Colonic mucosa (tissue), 4 donors: ENCODE results near the gene AP1B1. TPM values are rescaled to one million over a fixed set of nuclear protein-coding genes. Genes with fewer than 3 reads are reported as not detected.

Experiments
- DNase-seq: peaks from one replicate; pipeline ENCODE4 v3.0.0-alpha.2; 2020
- H3K27ac ChIP-seq: fragments of 200-600 bp; one replicate; pipeline ENCODE4 v1.8.0; 2021
- H3K27me3 ChIP-seq: fragments of 200-600 bp; one replicate; pipeline ENCODE4 v1.8.0; 2021
- H3K36me3 ChIP-seq: fragments of 200-600 bp; one replicate; pipeline ENCODE4 v1.8.0; 2021
- H3K4me1 ChIP-seq: fragments of 200-600 bp; one replicate; pipeline ENCODE4 v1.8.0; 2021; ENCODE audit warnings: mild to moderate bottlenecking
- H3K4me3 ChIP-seq: fragments of 200-600 bp; one replicate; pipeline ENCODE4 v1.8.0; 2021
- H3K9ac ChIP-seq, 2 donors: one replicate each; pipeline ENCODE4 v1.7.0; 2013; ENCODE audit warnings: control low read depth in 2 of 2, low read depth in 2 of 2, low read length in 2 of 2
- H3K9me3 ChIP-seq: fragments of 200-600 bp; one replicate; pipeline ENCODE4 v1.8.0; 2021
- intact Hi-C: fragments of 100-400 bp; cut with DNase I; formaldehyde crosslinking; loops from one replicate; pipeline ENCODE4 v1.14.1; 2022
- total RNA-seq, 2 donors: library from RNA; stranded (reverse); fragmentation: NEBNext Ultra II Directional in 1 of 2; extraction: Animal tissue kit (Norgen Biotek cat#: 25700) in 1 of 2; gene quantifications; one replicate each; pipeline ENCODE4 v1.2.1, GENCODE V29; 2021
- TF ChIP-seq, protein P1 (sequence below): fragments of 200-600 bp; IDR thresholded peaks from one replicate; pipeline ENCODE4 v1.8.0; 2022; ENCODE audit warnings: antibody characterized with exemption, mild to moderate bottlenecking
- donor health status: healthy.
- donor health status: DM: no; HTN: no; CAD: no.
- donor health status: DM: no; HTN: no; CAD: no.

AP1B1 gene
- total RNA-seq, 2 donors from 2014 or later, result 90.4 to 120 TPM

DNA sequence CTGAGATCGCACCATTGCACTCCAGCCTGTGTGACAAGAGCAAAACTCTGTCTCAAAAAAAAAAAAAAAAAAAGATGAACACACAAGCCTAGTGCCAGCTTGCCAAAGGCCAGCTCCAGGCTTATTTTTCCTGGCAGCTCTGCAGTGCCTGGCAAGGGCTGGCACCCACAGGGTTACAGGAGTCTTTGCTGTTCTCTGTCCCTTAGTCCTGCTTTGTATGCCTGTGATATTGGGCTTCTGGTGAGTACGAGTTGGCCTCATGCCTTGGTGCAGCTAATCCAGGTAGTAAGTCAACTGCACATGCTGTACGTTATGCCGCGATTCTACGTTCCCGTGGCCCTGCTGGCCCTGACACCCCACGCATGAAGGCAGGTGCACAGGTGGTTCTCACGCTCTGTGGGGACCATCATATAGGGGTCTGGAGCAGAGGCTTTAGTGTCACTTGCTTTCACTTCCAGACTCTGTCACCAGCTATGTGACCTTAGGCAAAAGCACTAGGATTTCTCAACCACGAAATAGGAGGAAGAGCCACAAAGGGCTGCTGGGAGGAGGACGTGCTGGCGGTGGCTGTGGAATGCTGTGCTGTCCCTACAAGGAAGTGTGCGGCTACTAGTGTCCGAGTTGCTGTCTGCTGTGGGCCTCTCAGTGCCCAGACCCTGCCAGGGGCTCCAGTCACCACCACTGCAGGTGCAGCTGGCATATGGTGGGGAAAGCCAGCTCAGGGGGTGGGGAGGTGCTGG is 51.4 kb downstream of the AP1B1 start:
- Histone ChIP-seq H3K27ac (no peak overlapping the region), H3K4me3 (no peak overlapping the region), H3K9ac (no peak overlapping the region), H3K9me3 (no peaks in the 10 kb centered on the region), H3K4me1 (no peaks in the 10 kb centered on the region), H3K36me3 (peaks cover 21% of the 10 kb centered on the region), H3K27me3 (no peaks in the 10 kb centered on the region)
- intact Hi-C loops, result no loop called here
- no peak for DNase-seq
- TF ChIP-seq, protein P1, sequence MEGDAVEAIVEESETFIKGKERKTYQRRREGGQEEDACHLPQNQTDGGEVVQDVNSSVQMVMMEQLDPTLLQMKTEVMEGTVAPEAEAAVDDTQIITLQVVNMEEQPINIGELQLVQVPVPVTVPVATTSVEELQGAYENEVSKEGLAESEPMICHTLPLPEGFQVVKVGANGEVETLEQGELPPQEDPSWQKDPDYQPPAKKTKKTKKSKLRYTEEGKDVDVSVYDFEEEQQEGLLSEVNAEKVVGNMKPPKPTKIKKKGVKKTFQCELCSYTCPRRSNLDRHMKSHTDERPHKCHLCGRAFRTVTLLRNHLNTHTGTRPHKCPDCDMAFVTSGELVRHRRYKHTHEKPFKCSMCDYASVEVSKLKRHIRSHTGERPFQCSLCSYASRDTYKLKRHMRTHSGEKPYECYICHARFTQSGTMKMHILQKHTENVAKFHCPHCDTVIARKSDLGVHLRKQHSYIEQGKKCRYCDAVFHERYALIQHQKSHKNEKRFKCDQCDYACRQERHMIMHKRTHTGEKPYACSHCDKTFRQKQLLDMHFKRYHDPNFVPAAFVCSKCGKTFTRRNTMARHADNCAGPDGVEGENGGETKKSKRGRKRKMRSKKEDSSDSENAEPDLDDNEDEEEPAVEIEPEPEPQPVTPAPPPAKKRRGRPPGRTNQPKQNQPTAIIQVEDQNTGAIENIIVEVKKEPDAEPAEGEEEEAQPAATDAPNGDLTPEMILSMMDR, result no peak

DNA sequence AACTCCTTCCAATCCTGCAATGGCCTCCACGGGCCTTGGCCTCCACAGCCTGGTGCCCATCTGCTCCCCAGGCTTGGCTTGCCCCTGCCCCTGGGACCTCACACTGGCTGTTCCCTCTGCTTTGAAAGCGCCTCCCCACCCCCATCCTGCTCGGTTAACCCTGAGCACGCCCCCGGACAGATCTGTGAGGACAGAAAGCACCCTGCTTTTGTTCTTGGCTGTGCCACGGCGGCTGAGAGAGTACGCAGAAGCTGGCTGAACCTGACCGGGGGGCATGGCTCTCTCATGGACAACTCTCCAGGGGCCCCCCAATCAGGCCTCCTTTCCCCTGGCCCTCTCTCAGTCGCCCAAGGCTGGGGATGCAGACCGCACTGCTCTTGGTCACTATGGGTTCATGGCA is 52.7 kb downstream of the AP1B1 start:
- Histone ChIP-seq H3K4me3 (no peak overlapping the region), H3K36me3 (peaks cover 17% of the 10 kb centered on the region), H3K9me3 (no peaks in the 10 kb centered on the region), H3K27me3 (no peaks in the 10 kb centered on the region), H3K4me1 (no peaks in the 10 kb centered on the region), H3K27ac (no peak overlapping the region), H3K9ac (no peak overlapping the region)
- TF ChIP-seq, protein P1, result no peak
- intact Hi-C loops, result no loop called here
- DNase-seq, result no peak

DNA sequence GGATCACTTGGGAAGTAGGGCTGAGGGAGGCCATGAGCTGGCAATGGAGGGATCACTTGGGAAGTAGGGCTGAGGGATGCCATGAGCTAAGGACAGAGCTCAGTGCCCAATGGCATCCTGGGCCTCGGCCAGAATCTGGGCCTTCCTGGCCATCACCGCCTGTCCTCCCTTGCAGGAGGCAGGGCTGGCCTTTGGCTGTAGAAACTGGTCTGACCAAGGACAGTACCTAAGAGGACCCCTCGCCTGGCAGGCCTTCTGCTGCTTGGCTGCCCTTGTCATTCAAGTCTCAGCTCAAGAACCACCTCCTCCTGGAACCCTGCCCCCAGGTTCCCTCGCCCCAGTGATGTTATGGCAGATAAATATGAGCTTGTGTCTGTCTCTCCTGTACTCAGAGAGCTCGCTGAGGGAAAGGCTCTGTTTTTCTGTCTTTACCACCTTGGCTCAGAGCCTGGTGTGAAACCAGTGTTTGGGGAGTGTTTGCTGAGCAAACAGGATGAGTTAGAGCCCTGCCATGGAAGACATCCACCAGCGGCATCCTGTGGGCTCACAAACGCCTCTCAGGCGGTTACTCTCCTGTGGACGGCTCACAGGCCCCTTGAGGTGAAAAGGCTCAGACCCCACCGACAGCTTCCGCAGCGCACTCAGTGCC is 53.5 kb downstream of the AP1B1 start:
- intact Hi-C loops, result no loop called here
- Histone ChIP-seq H3K36me3 (peaks cover 15% of the 10 kb centered on the region), H3K9ac (no peak overlapping the region), H3K27me3 (no peaks in the 10 kb centered on the region), H3K4me3 (no peak overlapping the region), H3K27ac (no peak overlapping the region), H3K4me1 (no peaks in the 10 kb centered on the region), H3K9me3 (no peaks in the 10 kb centered on the region)
- DNase-seq, result no peak
- TF ChIP-seq, protein P1, result no peak

DNA sequence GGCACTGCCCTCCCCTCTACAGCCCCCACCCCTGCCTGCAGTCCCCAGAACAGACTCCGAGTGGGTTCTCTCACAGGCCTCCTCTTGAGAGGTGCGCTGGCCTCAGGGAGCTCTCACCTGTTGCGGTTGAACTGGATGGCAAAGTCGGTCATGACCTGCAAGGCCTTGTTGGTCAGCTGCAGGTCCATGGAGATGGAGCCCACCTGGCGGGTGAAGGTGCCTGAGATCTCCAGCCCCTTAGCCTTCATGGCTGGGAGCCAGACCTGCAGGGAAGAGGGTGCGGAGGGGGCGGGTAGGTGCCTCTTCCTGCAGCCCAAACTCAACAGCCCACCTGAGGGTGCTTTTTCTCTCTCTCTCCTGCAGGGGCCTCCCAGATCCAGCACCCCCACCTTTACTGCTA is 54.2 kb downstream of the AP1B1 start:
- Histone ChIP-seq H3K27me3 (no peaks in the 10 kb centered on the region), H3K36me3 (peaks cover 12% of the 10 kb centered on the region), H3K4me3 (no peak overlapping the region), H3K9ac (no peak overlapping the region), H3K9me3 (no peaks in the 10 kb centered on the region), H3K27ac (no peak overlapping the region), H3K4me1 (no peaks in the 10 kb centered on the region)
- TF ChIP-seq, protein P1, result no peak
- DNase-seq, result no peak
- intact Hi-C loops, result no loop called here

DNA sequence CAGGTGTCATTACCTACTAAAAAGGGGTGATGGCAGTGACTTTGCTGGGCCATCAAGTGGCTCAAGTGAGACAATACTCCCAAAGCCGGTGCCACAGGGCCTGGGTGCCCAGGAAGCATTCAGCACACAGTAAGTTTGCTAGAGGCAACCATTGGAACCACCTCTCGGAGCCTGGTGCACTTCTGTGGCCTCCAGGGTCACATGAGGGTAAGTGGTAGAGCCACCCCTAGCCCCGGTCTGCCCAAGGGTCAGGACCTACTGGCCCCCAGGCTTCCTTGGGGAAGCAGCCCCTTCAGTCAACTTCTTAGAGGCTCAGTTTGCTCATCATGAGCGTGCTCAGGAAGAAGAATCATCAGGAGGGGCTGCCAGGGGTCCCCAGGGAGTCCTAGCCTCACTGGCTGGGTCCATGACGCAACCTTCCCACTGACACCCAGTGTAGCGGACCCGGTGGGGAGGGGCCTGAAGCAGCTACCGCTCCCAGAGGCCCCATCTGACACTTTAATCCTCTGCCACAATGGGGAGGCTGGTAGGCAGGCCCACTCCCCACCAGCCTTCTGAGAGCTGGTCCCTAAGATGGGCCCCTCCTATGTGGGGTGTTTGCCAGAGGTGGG is 55.4 kb downstream of the AP1B1 start:
- H3K9ac ChIP-seq, result no peak overlapping the region
- H3K4me3 ChIP-seq, result no peak overlapping the region
- H3K27ac ChIP-seq, result no peak overlapping the region
- TF ChIP-seq, protein P1, result no peak
- DNase-seq, result no peak
- intact Hi-C loops, result no loop called here
- H3K4me1 ChIP-seq, result no peaks in the 10 kb centered on the region
- peaks cover 7% of the 10 kb centered on the region for H3K36me3 ChIP-seq
- no peaks in the 10 kb centered on the region for H3K27me3 ChIP-seq
- H3K9me3 ChIP-seq, result no peaks in the 10 kb centered on the region
